Neutrophil (primary cell): ENCODE data around the gene CA9.
A peak's percentile ranks its signal among the peaks of the same experiment; 100 is the strongest.

ENCODE experiments used
- H3K27ac ChIP-seq: fragments of 200-600 bp; sonication (generic); 2 replicates; pipeline ENCODE4 v1.5.1; 2016; ENCODE audit warnings: mild to moderate bottlenecking, moderate library complexity
- H3K27me3 ChIP-seq: fragments of 200-600 bp; sonication (generic); 2 replicates; pipeline ENCODE4 v1.6.0; 2016; ENCODE audit warnings: mild to moderate bottlenecking
- H3K36me3 ChIP-seq: fragments of 200-600 bp; sonication (generic); 2 replicates; pipeline ENCODE4 v1.5.1; 2017
- H3K4me1 ChIP-seq, 2 experiments: fragments of 200-600 bp in 1 of 2; sonication (generic) in 1 of 2; 1 replicate in 1 of 2; 2 replicates in 1 of 2; pipeline versions ENCODE4 v1.5.1 to v1.6.1; 2013 to 2016; ENCODE audit warnings: low read depth in 1 of 2, low read length in 1 of 2, mild to moderate bottlenecking in 1 of 2, moderate library complexity in 1 of 2; ENCODE audit not compliant: control insufficient read depth in 1 of 2, insufficient read depth in 1 of 2
- H3K4me3 ChIP-seq, 2 experiments: fragments of 200-600 bp in 1 of 2; sonication (generic) in 1 of 2; 1 replicate in 1 of 2; 2 replicates in 1 of 2; pipeline ENCODE4 v1.5.1; 2013 to 2016; ENCODE audit warnings: low read depth in 1 of 2, low read length in 1 of 2, mild to moderate bottlenecking in 1 of 2, moderate library complexity in 1 of 2
- H3K9me3 ChIP-seq: fragments of 200-600 bp; sonication (generic); 2 replicates; pipeline ENCODE4 v1.5.1; 2016
- TF ChIP-seq, protein P1 (sequence below): fragments of 200-600 bp; sonication (generic); IDR thresholded peaks from 2 replicates; pipeline ENCODE4 v1.5.1; 2016; ENCODE audit warnings: antibody characterized with exemption

The CA9 gene

DNA sequence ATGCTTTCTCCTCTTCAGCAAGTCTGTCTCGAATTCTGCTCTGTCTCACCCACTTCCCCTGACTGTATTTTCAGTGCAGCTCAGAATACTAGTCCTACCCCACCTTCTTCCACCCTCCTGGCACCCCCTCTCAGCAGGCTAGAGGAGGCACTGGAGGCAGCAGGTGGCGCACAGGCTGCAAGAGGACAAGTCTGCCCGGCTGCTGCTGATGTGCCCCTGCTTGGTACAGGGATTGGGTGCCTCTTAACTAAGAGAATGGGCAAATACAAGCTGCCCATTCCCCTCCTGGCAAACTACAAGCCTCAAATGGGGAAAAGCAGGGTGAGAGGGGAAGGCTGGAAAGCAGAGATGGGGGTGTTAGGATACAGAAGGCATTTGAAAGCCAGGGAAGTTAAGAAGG, 53.2 kb downstream of the CA9 start:
- TF ChIP-seq, protein P1, sequence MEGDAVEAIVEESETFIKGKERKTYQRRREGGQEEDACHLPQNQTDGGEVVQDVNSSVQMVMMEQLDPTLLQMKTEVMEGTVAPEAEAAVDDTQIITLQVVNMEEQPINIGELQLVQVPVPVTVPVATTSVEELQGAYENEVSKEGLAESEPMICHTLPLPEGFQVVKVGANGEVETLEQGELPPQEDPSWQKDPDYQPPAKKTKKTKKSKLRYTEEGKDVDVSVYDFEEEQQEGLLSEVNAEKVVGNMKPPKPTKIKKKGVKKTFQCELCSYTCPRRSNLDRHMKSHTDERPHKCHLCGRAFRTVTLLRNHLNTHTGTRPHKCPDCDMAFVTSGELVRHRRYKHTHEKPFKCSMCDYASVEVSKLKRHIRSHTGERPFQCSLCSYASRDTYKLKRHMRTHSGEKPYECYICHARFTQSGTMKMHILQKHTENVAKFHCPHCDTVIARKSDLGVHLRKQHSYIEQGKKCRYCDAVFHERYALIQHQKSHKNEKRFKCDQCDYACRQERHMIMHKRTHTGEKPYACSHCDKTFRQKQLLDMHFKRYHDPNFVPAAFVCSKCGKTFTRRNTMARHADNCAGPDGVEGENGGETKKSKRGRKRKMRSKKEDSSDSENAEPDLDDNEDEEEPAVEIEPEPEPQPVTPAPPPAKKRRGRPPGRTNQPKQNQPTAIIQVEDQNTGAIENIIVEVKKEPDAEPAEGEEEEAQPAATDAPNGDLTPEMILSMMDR, result no peak
- Histone ChIP-seq H3K36me3 (peaks cover 73% of the 10 kb centered on the region), H3K27ac (peak overlapping the region; percentile 99), H3K9me3 (no peaks in the 10 kb centered on the region), H3K4me1 (peaks cover 35 to 51% of the 10 kb centered on the region in 2 experiments), H3K4me3 (peak overlapping the region in 1 of 2 experiments; percentile 4), H3K27me3 (no peaks in the 10 kb centered on the region)

DNA sequence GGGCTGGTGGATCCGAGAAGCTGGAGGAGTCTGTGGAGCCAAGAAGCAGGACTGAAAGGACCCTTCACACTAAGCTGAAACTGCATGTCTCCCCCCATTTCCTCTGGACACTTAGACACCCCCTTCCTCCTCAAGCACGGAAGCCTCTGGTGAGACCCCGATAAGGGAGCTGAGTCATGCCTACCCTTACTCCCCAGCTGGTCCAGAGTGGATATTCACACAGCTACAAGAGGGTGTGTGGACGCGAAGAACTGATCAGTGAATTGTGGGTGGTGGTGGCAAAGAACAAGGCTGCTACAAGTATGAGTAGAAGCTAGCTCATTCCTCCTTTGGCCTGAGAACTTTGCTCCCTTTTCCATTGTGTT, 53.9 kb downstream of the CA9 start:
- Histone ChIP-seq H3K4me3 (peak overlapping the region; percentile 93 to 94), H3K9me3 (no peaks in the 10 kb centered on the region), H3K36me3 (peaks cover 66% of the 10 kb centered on the region), H3K27me3 (no peaks in the 10 kb centered on the region), H3K27ac (peak overlapping the region; percentile 99), H3K4me1 (peaks cover 36 to 52% of the 10 kb centered on the region in 2 experiments)
- TF ChIP-seq, protein P1, result no peak

DNA sequence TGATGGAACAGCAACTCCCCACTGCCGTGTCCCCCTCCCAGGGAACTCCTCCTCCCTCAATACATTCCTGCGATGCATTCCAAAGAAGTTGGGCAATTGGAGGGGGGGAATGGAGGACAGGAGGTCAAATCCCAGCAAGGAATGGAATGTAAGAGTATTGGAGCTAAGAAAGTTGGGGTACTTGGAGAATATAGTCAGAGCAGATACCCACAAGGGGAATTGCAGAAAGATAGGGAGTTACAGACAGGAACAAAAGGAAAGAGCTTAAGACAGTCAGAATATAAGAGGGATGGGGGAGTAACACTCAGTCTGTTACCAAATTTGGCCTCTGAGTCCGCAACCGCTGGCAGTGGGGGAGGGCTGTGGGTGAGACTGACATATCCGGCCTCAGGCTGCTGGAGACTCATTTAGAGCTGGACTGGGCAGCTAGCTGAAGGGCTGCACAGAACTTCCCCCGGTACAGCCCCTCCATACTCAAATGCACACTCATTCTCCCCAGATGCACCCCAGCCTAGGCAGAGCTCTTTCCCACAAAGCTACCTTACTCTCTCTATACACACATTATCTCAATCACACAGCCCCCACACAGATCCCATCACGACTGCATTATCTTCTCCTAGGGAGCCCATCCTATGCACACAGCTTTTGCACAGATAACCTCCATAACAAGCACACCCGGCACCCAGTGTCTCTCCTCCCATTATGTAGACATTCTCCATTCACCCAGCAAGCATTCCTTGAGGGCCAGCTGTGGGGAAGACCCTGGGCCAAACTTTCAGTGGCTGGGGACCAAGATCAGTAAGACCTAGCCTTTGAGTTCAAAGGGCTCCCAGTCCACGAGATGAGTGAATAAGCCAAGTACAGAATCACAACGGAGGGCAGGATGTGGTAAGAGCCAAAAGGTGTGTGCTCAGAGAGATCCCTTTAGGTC, 54.6 kb downstream of the CA9 start:
- no peaks in the 10 kb centered on the region for H3K27me3 ChIP-seq

DNA sequence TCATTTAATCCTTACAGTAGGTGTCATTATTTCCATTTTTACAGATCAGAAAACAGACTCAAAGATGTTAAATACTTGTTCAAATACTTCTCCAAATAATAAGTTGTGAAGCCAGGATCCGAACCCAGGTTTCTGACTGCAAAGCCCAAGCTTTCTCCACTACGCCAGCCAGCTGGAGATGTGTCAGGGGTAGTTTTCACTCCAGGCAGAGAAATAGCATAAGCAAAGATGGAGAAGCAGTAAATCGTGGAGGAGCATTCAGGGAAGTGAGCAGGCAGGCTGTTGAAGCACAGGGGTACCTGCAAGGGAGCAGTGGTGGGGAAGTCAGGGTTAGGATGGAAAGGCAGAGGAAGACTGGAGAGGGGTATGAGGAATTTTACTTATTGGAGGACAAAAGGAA, 55.4 kb downstream of the CA9 start:
- Histone ChIP-seq H3K36me3 (peaks cover 52% of the 10 kb centered on the region), H3K27me3 (no peaks in the 10 kb centered on the region), H3K9me3 (no peaks in the 10 kb centered on the region), H3K4me3 (peak overlapping the region; percentile 93 to 94), H3K4me1 (peaks cover 49 to 62% of the 10 kb centered on the region in 2 experiments), H3K27ac (peak overlapping the region; percentile 99)
- TF ChIP-seq, protein P1, result no peak

More for the DNA sequence above, 54.6 kb downstream of the CA9 start:
- TF ChIP-seq, protein P1, result no peak
- Histone ChIP-seq H3K27ac (peak overlapping the region; percentile 99), H3K9me3 (no peaks in the 10 kb centered on the region), H3K36me3 (peaks cover 60% of the 10 kb centered on the region), H3K4me1 (peaks cover 43 to 58% of the 10 kb centered on the region in 2 experiments), H3K4me3 (peak overlapping the region; percentile 93 to 94)

DNA sequence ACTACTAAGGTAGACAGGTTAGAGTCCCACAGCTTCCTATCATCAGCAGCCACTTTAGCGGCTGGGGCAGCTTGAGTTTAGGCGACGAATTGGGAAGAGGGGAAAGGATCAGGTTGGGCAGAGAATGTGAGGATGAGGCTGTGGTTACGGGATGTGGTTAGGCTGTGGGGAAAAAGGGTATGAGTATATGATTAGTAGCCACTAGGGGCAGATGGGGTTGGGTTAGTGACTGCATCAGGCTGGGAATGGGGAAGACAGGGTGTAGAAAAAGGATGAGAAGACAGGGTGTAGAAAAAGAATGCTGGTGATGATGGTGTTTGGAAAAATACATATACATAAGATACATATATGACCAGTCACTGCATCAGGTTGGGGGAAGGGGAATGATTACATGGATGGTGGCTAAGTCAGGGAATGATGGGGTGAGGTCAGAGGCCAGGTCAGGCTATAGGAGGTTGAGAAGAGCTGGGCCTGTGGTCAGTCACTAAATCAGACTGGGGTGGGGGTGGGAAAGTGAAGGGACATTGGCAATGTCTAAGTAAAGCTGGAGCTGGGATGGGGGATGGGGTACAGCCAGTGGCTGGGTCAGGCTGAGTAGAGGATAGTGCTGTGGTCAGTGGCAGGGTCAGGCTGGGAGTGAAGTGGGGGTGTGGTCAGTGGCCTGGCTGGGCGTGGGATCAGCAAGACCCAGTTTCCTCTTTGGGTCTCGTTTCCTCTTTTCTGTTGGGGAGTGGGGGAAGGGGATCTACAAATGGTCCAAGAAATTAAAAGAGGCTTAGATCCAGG, 56.2 kb downstream of the CA9 start:
- H3K27ac ChIP-seq, result peak overlapping the region; percentile 99
- peak overlapping the region; percentile 93 to 94 for H3K4me3 ChIP-seq
- peaks cover 49 to 62% of the 10 kb centered on the region in 2 experiments for H3K4me1 ChIP-seq
- H3K27me3 ChIP-seq, result no peaks in the 10 kb centered on the region
- H3K36me3 ChIP-seq, result peaks cover 44% of the 10 kb centered on the region
- H3K9me3 ChIP-seq, result no peaks in the 10 kb centered on the region
- TF ChIP-seq, protein P1, result peak; percentile 68
